ENCODE measurements around the gene NCOR1.

NCOR1 gene

GRCh38 chr17:16023881-16024280, 191.5 kb downstream of the NCOR1 start:
- TF ChIP-seq, protein P1, sequence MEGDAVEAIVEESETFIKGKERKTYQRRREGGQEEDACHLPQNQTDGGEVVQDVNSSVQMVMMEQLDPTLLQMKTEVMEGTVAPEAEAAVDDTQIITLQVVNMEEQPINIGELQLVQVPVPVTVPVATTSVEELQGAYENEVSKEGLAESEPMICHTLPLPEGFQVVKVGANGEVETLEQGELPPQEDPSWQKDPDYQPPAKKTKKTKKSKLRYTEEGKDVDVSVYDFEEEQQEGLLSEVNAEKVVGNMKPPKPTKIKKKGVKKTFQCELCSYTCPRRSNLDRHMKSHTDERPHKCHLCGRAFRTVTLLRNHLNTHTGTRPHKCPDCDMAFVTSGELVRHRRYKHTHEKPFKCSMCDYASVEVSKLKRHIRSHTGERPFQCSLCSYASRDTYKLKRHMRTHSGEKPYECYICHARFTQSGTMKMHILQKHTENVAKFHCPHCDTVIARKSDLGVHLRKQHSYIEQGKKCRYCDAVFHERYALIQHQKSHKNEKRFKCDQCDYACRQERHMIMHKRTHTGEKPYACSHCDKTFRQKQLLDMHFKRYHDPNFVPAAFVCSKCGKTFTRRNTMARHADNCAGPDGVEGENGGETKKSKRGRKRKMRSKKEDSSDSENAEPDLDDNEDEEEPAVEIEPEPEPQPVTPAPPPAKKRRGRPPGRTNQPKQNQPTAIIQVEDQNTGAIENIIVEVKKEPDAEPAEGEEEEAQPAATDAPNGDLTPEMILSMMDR (IDR thresholded peaks at IDR 0.05), result no peak
- no peaks in the 10 kb centered on the region for H3K27me3 ChIP-seq
- no peak overlapping the region for H3K4me3 ChIP-seq (ENCODE audit: low read depth in 1 of 2, low read length in 1 of 2)
- no peaks in the 10 kb centered on the region for H3K4me1 ChIP-seq (ENCODE audit: control insufficient read depth in 1 of 2, insufficient read depth in 1 of 2, low read depth in 1 of 2, low read length in 1 of 2)
- no peak overlapping the region for H3K27ac ChIP-seq
- no peaks in the 10 kb centered on the region for H3K9me3 ChIP-seq
- H3K36me3 ChIP-seq, result peaks cover 64% of the 10 kb centered on the region

DNA sequence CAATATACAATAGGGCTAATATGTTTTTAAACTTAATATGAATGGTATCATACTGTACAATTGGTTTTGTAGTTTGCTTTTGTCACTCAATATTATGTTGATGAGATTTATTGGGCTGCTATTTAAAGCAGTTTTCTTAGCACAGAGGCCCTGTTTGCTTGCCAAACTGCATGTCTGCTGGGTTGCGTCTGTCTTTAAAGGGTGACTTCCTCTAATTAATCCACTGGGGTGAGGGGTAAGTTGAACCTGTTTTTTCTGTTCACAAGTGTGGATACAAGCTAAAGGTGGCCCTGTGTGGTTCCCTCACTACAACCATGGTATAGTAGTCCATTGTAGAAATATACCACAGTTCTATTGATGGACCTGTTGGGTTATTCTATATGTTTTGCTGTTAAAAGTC, 196.0 kb downstream of the NCOR1 start:
- Histone ChIP-seq H3K9me3 (no peaks in the 10 kb centered on the region), H3K36me3 (peaks cover 24% of the 10 kb centered on the region), H3K27ac (no peak overlapping the region), H3K27me3 (no peaks in the 10 kb centered on the region), H3K4me3 (ENCODE audit: low read depth in 1 of 2, low read length in 1 of 2) (no peak overlapping the region), H3K4me1 (ENCODE audit: control insufficient read depth in 1 of 2, insufficient read depth in 1 of 2, low read depth in 1 of 2, low read length in 1 of 2) (no peaks in the 10 kb centered on the region)
- TF ChIP-seq, protein P1 (IDR thresholded peaks at IDR 0.05), result no peak

GRCh38 chr17:16013943-16014407, 201.4 kb downstream of the NCOR1 start:
- Histone ChIP-seq H3K4me1 (ENCODE audit: control insufficient read depth in 1 of 2, insufficient read depth in 1 of 2, low read depth in 1 of 2, low read length in 1 of 2) (no peaks in the 10 kb centered on the region), H3K9me3 (no peaks in the 10 kb centered on the region), H3K27me3 (no peaks in the 10 kb centered on the region), H3K4me3 (ENCODE audit: low read depth in 1 of 2, low read length in 1 of 2) (no peak overlapping the region), H3K36me3 (peaks cover 12% of the 10 kb centered on the region), H3K27ac (no peak overlapping the region)
- TF ChIP-seq, protein P1 (IDR thresholded peaks at IDR 0.05), result no peak

DNA sequence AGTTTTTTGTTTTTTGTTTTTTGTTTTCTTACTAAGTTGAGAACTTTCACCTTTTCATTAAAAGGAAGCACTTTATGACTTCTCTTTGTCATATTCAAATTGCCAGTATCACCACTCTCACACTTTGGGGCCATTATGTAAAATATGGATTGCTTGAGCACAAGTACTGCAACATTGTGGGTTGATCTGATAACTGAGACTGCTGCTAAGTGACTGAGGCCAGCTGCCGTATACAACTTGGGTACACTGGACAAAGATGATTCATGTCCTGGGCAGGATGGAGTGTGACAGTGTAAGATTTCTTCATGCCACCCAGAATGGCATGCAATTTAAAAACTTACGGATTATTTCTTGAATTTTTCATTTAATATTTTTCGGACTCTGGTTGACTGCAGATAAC, 207.9 kb downstream of the NCOR1 start:
- Histone ChIP-seq H3K4me1 (ENCODE audit: control insufficient read depth in 1 of 2, insufficient read depth in 1 of 2, low read depth in 1 of 2, low read length in 1 of 2) (no peaks in the 10 kb centered on the region), H3K27me3 (no peaks in the 10 kb centered on the region), H3K36me3 (peaks cover 33% of the 10 kb centered on the region), H3K9me3 (no peaks in the 10 kb centered on the region), H3K27ac (no peak overlapping the region), H3K4me3 (ENCODE audit: low read depth in 1 of 2, low read length in 1 of 2) (no peak overlapping the region)
- TF ChIP-seq, protein P1 (IDR thresholded peaks at IDR 0.05), result no peak

DNA sequence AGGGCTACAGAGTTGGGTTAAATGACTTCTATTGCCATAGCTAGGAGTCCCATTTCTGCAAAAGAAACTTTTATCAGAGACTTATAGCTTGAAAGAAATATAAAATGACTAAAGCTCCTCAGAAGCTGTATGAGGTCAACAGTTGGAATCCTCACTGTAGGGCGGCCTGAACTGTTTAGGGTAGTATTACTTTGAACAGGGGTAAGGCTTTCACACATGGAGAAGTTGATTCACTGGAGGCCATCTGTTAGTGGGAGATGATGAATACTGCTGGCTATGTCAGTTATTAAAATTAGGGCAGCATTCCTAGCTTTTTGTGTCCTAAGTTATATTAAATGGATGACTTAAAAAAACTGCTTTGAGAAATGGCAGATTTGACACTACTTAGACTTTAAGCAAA, 209.7 kb downstream of the NCOR1 start:
- Histone ChIP-seq H3K4me1 (ENCODE audit: control insufficient read depth in 1 of 2, insufficient read depth in 1 of 2, low read depth in 1 of 2, low read length in 1 of 2) (peaks cover 4% of the 10 kb centered on the region in 2 experiments), H3K36me3 (peaks cover 33% of the 10 kb centered on the region), H3K4me3 (ENCODE audit: low read depth in 1 of 2, low read length in 1 of 2) (no peak overlapping the region), H3K27ac (no peak overlapping the region), H3K9me3 (no peaks in the 10 kb centered on the region), H3K27me3 (no peaks in the 10 kb centered on the region)
- TF ChIP-seq, protein P1 (IDR thresholded peaks at IDR 0.05), result no peak

- Histone ChIP-seq H3K27me3 (no peaks in the 10 kb centered on the region), H3K4me3 (ENCODE audit: low read depth in 1 of 2, low read length in 1 of 2) (no peak overlapping the region), H3K27ac (no peak overlapping the region), H3K36me3 (peaks cover 33% of the 10 kb centered on the region), H3K9me3 (no peaks in the 10 kb centered on the region), H3K4me1 (ENCODE audit: control insufficient read depth in 1 of 2, insufficient read depth in 1 of 2, low read depth in 1 of 2, low read length in 1 of 2) (peaks cover 14 to 15% of the 10 kb centered on the region in 2 experiments)
- TF ChIP-seq, protein P1 (IDR thresholded peaks at IDR 0.05), result no peak
These were observed 211.5 kb downstream of the NCOR1 start for GRCh38 chr17:16003841-16004240.
